Measurements from ENCODE around the gene DPY30. TPM values are rescaled to one million over a fixed set of nuclear protein-coding genes. Genes with fewer than 3 reads are reported as not detected.

DPY30 gene
- total and polyA plus RNA-seq, 5 experiments from 2014 or later: 46.7 to 179 (median 151) TPM

GRCh38 chr2:32007121-32007391 lies 32.5 kb downstream of the DPY30 start:
- DNase-seq (no peak), ATAC-seq (no peak)
- Mint-ChIP-seq H3K27ac (peak overlapping the region in 2 of 10 donors; percentile 31 to 45), H3K4me1 (peaks cover 37 to 72% (median 70%) of the 10 kb centered on the region in 4 donors), H3K27me3 (no peaks in the 10 kb centered on the region), H3K4me3 (peak overlapping the region in 9 of 10 donors; percentile 5 to 60 (median 15)), H3K36me3 (peaks cover 0 to 4% (median 0%) of the 10 kb centered on the region in 3 donors), H3K9me3 (no peaks in the 10 kb centered on the region)
- POLR2A ChIA-PET: interaction anchor here (2.8 kb wide), 1 partner anchor 57 kb away, joined by 19 read pairs; the partner anchor contains the start of gene SPAST

GRCh38 chr2:32005371-32005976 lies 34.1 kb downstream of the DPY30 start:
- H3K4me1 Mint-ChIP-seq: peaks cover 36 to 67% (median 63%) of the 10 kb centered on the region in 4 donors
- DNase-seq: no peak
- POLR2A ChIA-PET: interaction anchor here (0.9 kb wide), 1 partner anchor 34 kb away, joined by 5 read pairs; the partner anchor contains the start of gene DPY30
- no peak for ATAC-seq
- peak overlapping the region in 9 of 10 donors; percentile 2 to 78 (median 30) for H3K4me3 Mint-ChIP-seq
- H3K27me3 Mint-ChIP-seq: no peaks in the 10 kb centered on the region
- H3K27ac Mint-ChIP-seq: peak overlapping the region in 2 of 10 donors; percentile 45 to 50
- peaks cover 0 to 4% (median 0%) of the 10 kb centered on the region in 3 donors for H3K36me3 Mint-ChIP-seq
- H3K9me3 Mint-ChIP-seq: no peaks in the 10 kb centered on the region

GRCh38 chr2:32003791-32004190 lies 35.8 kb downstream of the DPY30 start:
- H3K27me3 Mint-ChIP-seq: no peaks in the 10 kb centered on the region
- POLR2A ChIA-PET: no interaction called here
- ATAC-seq (no peak), DNase-seq (no peak)
- H3K9me3 Mint-ChIP-seq: no peaks in the 10 kb centered on the region
- peak overlapping the region in 1 of 10 donors; percentile 44 for H3K27ac Mint-ChIP-seq
- peak overlapping the region in 2 of 10 donors; percentile 4 to 9 for H3K4me3 Mint-ChIP-seq
- H3K36me3 Mint-ChIP-seq: peaks cover 0 to 4% (median 0%) of the 10 kb centered on the region in 3 donors
- H3K4me1 Mint-ChIP-seq: peaks cover 34 to 71% (median 67%) of the 10 kb centered on the region in 4 donors

- ATAC-seq (no peak), DNase-seq (no peak)
- Mint-ChIP-seq H3K4me1 (peaks cover 36 to 71% (median 67%) of the 10 kb centered on the region in 4 donors), H3K27me3 (no peaks in the 10 kb centered on the region), H3K4me3 (no peak overlapping the region), H3K27ac (no peak overlapping the region), H3K9me3 (no peaks in the 10 kb centered on the region), H3K36me3 (peaks cover 0 to 4% (median 0%) of the 10 kb centered on the region in 3 donors)
- POLR2A ChIA-PET: interaction anchor here (0.6 kb wide), 1 partner anchor 14 kb away, joined by 5 read pairs; no protein-coding TSS in a partner anchor
Observed at GRCh38 chr2:32002406-32002805, 37.2 kb downstream of the DPY30 start.

- Mint-ChIP-seq H3K27me3 (no peaks in the 10 kb centered on the region), H3K36me3 (peaks cover 0 to 3% (median 0%) of the 10 kb centered on the region in 3 donors), H3K4me1 (peaks cover 26 to 66% (median 61%) of the 10 kb centered on the region in 4 donors), H3K27ac (peak overlapping the region in 1 of 10 donors; percentile 35), H3K9me3 (no peaks in the 10 kb centered on the region), H3K4me3 (peak overlapping the region in 1 of 10 donors; percentile 13)
- POLR2A ChIA-PET: interaction anchor here (0.7 to 2.3 kb wide), 2 partner anchors 10 to 12 kb away, joined by 4 to 6 read pairs; no protein-coding TSS in a partner anchor
- DNase-seq: no peak
- ATAC-seq: no peak
Observed at GRCh38 chr2:31999438-31999837, 40.2 kb downstream of the DPY30 start.

GRCh38 chr2:31998731-31999383 lies 40.7 kb downstream of the DPY30 start:
- peak overlapping the region in 6 of 10 donors; percentile 0 to 68 (median 8) for H3K27ac Mint-ChIP-seq
- DNase-seq (no peak), ATAC-seq (no peak)
- peaks cover 24 to 61% (median 58%) of the 10 kb centered on the region in 4 donors for H3K4me1 Mint-ChIP-seq
- no peaks in the 10 kb centered on the region for H3K9me3 Mint-ChIP-seq
- H3K4me3 Mint-ChIP-seq: peak overlapping the region in 5 of 10 donors; percentile 0 to 13 (median 3)
- no peaks in the 10 kb centered on the region for H3K27me3 Mint-ChIP-seq
- POLR2A ChIA-PET: interaction anchor here (0.6 to 2.3 kb wide), 2 partner anchors 10 to 46 kb away, joined by 3 to 6 read pairs; no protein-coding TSS in a partner anchor
- H3K36me3 Mint-ChIP-seq: peaks cover 0 to 3% (median 0%) of the 10 kb centered on the region in 3 donors

GRCh38 chr2:31997653-31998052 lies 42.0 kb downstream of the DPY30 start:
- Mint-ChIP-seq H3K4me3 (peak overlapping the region in 4 of 10 donors; percentile 0 to 28 (median 3)), H3K27me3 (no peaks in the 10 kb centered on the region), H3K4me1 (peaks cover 25 to 62% (median 59%) of the 10 kb centered on the region in 4 donors), H3K36me3 (peaks cover 0 to 3% (median 0%) of the 10 kb centered on the region in 3 donors), H3K9me3 (no peaks in the 10 kb centered on the region), H3K27ac (peak overlapping the region in 5 of 10 donors; percentile 27 to 78 (median 41))
- no peak for DNase-seq
- peak in 1 of 2 donors; percentile 46 for ATAC-seq
- POLR2A ChIA-PET: interaction anchor here (2.3 kb wide), 1 partner anchor 11 kb away, joined by 6 read pairs; no protein-coding TSS in a partner anchor

- Mint-ChIP-seq H3K27me3 (no peaks in the 10 kb centered on the region), H3K27ac (peak overlapping the region in 5 of 10 donors; percentile 16 to 61 (median 32)), H3K4me1 (peaks cover 29 to 67% (median 65%) of the 10 kb centered on the region in 4 donors), H3K9me3 (no peaks in the 10 kb centered on the region), H3K4me3 (peak overlapping the region in 4 of 10 donors; percentile 0 to 49 (median 28)), H3K36me3 (peaks cover 0 to 6% (median 0%) of the 10 kb centered on the region in 3 donors)
- DNase-seq: no peak
- POLR2A ChIA-PET: interaction anchor here (2.3 kb wide), 1 partner anchor 12 kb away, joined by 6 read pairs; no protein-coding TSS in a partner anchor
- ATAC-seq: no peak
Observed at GRCh38 chr2:31996571-31997150, 42.9 kb downstream of the DPY30 start.

GRCh38 chr2:31992934-31993333 lies 46.7 kb downstream of the DPY30 start:
- Mint-ChIP-seq H3K36me3 (peaks cover 0 to 9% (median 4%) of the 10 kb centered on the region in 3 donors), H3K27ac (peak overlapping the region in 8 of 10 donors; percentile 1 to 53 (median 33)), H3K4me3 (no peak overlapping the region), H3K27me3 (no peaks in the 10 kb centered on the region), H3K9me3 (peaks cover 0 to 1% (median 0%) of the 10 kb centered on the region in 9 donors), H3K4me1 (peaks cover 23 to 62% (median 52%) of the 10 kb centered on the region in 4 donors)
- POLR2A ChIA-PET: no interaction called here
- ATAC-seq: no peak
- no peak for DNase-seq

- H3K4me3 Mint-ChIP-seq: no peak overlapping the region
- DNase-seq (no peak), ATAC-seq (no peak)
- H3K4me1 Mint-ChIP-seq: peaks cover 22 to 60% (median 48%) of the 10 kb centered on the region in 4 donors
- H3K27ac Mint-ChIP-seq: peak overlapping the region in 1 of 10 donors; percentile 40
- peaks cover 0 to 12% (median 4%) of the 10 kb centered on the region in 3 donors for H3K36me3 Mint-ChIP-seq
- POLR2A ChIA-PET: no interaction called here
- H3K27me3 Mint-ChIP-seq: no peaks in the 10 kb centered on the region
- H3K9me3 Mint-ChIP-seq: peaks cover 0 to 1% (median 0%) of the 10 kb centered on the region in 9 donors
Observed at GRCh38 chr2:31992025-31992579, 47.5 kb downstream of the DPY30 start.

- peaks cover 0 to 1% (median 0%) of the 10 kb centered on the region in 9 donors for H3K9me3 Mint-ChIP-seq
- no peak overlapping the region for H3K27ac Mint-ChIP-seq
- peaks cover 0 to 13% (median 4%) of the 10 kb centered on the region in 3 donors for H3K36me3 Mint-ChIP-seq
- DNase-seq: no peak
- ATAC-seq: no peak
- POLR2A ChIA-PET: no interaction called here
- H3K4me3 Mint-ChIP-seq: no peak overlapping the region
- no peaks in the 10 kb centered on the region for H3K27me3 Mint-ChIP-seq
- peaks cover 18 to 51% (median 38%) of the 10 kb centered on the region in 4 donors for H3K4me1 Mint-ChIP-seq
Observed at GRCh38 chr2:31989946-31990345, 49.7 kb downstream of the DPY30 start.

Data from naive thymus-derived CD8-positive, alpha-beta T cell (primary cell).